ENCODE data around the gene CHST11.
"Not testable (repeated sequence)": the region's sequence is repeated elsewhere in the genome, so short reads cannot be mapped to it uniquely, and the experiment has no call there.

CHST11 gene

DNA sequence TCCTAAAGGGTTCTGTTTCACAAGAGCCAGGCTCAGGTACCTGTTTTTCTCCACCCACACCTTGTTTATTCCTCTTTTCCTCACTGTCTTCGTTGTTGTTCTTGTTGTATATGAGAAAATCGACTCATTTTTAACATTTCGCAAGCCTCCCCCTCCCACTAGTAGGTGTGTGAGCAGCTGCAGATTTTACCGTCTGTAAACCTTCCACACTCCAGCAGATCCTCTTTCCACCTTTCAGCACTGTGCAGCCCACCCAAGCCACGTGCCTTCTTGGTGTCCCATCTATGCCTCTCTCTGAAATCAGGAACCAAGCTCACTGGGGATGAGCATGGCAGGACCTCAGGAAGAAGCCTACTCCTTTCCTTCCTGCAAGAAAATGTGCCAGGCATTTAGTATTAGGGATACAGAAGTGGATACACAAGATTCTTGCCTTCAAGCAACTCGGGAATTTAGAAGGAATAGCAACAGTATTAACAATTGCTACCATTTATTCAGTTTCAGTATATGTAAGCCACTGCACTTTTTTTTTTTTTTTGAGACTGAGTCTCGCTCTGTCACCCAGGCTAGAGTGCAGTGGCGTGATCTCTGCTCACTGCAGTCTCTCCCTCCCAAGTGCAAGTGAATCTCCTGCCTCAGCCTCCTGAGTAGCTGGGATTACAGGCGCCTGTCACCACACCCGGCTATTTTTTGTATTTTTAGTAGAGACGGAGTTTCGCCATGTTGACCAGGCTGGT lies 113.6 kb downstream of the CHST11 start:
- DNase-seq (ENCODE audit: insufficient read length, low spot score) (no peak), FAIRE-seq (no peak)
- TF ChIP-seq POLR2AphosphoS5 (IDR thresholded peaks at IDR 0.05; ENCODE audit: low read depth, low read length) (no peak), SPI1 (IDR thresholded peaks at IDR 0.05; ENCODE audit: low read depth, low read length) (no peak), POU2F2 (IDR thresholded peaks at IDR 0.05; ENCODE audit: low read depth, low read length) (no peak), PAX5 (IDR thresholded peaks at IDR 0.05; ENCODE audit: insufficient read depth, low read length, severe bottlenecking) (no peak), TAF1 (IDR thresholded peaks at IDR 0.05; ENCODE audit: low read depth, low read length) (no peak), POLR2A (IDR thresholded peaks at IDR 0.05; ENCODE audit: low read depth, low read length) (no peak)

GRCh38 chr12:104571328-104571727 lies 114.6 kb downstream of the CHST11 start:
- TF ChIP-seq SPI1 (IDR thresholded peaks at IDR 0.05; ENCODE audit: low read depth, low read length) (peak; percentile 91), POLR2AphosphoS5 (IDR thresholded peaks at IDR 0.05; ENCODE audit: low read depth, low read length) (no peak)
- DNase-seq (ENCODE audit: insufficient read length, low spot score) (no peak), FAIRE-seq (peak; percentile 77)

GRCh38 chr12:104574353-104574752 lies 117.6 kb downstream of the CHST11 start:
- not testable (repeated sequence) for FAIRE-seq; DNase-seq (ENCODE audit: insufficient read length, low spot score)

DNA sequence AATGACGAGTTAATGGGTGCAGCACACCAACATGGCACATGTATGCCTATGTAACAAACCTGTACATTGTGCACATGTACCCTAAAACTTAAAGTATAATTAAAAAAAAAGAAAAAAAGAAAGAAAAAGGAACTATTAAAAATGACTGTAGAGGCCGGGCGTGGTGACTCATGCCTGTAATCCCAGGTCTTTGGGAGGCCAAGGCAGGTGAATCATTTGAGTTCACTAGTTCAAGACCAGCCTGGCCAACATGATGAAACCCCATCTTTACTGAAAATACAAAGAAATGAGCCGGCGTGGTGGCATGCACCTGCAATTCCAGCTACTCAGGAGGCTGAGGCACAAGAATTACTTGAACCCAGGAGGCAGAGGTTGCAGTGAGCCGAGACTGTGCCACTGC lies 118.0 kb downstream of the CHST11 start:
- DNase-seq (ENCODE audit: insufficient read length, low spot score); FAIRE-seq: not testable (repeated sequence)

DNA sequence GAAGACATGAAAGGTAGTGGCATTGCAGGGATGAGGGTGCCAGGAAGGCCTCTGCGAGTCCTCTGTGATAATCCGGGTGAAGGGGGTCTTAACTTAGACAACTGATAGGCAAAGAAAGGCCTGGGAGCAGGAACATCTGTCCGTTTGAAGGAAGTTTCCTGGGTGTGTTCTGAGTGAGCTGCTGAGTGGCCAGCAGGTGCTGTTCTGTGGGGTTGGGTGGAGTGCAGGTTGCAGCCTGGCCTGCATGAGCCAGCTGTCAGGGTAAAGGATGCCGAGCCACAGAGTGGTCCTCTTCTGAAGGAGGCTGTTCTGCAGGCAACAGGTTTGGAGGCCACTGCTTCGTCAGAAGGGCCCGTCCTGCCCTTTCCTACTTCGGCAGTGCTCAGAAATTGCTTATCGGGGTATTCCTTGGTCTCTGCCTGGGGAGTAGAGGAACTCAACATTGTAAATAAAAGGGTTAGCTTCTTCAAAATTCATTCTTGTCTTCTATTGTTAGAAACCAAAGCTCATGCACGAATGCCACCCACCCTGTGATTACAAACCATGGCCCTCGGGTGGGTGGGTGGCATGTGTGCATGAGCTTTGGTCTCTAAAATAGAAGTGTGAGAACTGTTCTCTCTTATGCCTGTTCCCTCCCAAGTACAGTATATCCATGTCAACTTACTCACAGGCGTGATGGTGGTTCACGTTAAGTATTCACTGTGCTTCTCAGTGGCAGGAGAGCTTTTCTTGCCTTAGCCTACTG lies 118.9 kb downstream of the CHST11 start:
- FAIRE-seq: no peak
- no peak for DNase-seq (ENCODE audit: insufficient read length, low spot score)
- TF ChIP-seq POLR2A (IDR thresholded peaks at IDR 0.05; ENCODE audit: low read depth, low read length): no peak
- TF ChIP-seq TAF1 (IDR thresholded peaks at IDR 0.05; ENCODE audit: low read depth, low read length): no peak
- no peak for TF ChIP-seq POLR2AphosphoS5 (IDR thresholded peaks at IDR 0.05; ENCODE audit: low read depth, low read length)
- no peak for TF ChIP-seq POU2F2 (IDR thresholded peaks at IDR 0.05; ENCODE audit: low read depth, low read length)
- no peak for TF ChIP-seq SPI1 (IDR thresholded peaks at IDR 0.05; ENCODE audit: low read depth, low read length)
- TF ChIP-seq PAX5 (IDR thresholded peaks at IDR 0.05; ENCODE audit: insufficient read depth, low read length, severe bottlenecking): no peak

- TF ChIP-seq POU2F2 (IDR thresholded peaks at IDR 0.05; ENCODE audit: low read depth, low read length): no peak
- DNase-seq (ENCODE audit: insufficient read length, low spot score) (no peak), FAIRE-seq (no peak)
Observed at GRCh38 chr12:104576187-104576778, 119.5 kb downstream of the CHST11 start.

GRCh38 chr12:104576980-104577580 lies 120.3 kb downstream of the CHST11 start:
- TF ChIP-seq PAX5 (IDR thresholded peaks at IDR 0.05; ENCODE audit: insufficient read depth, low read length, severe bottlenecking): no peak
- TF ChIP-seq POLR2A (IDR thresholded peaks at IDR 0.05; ENCODE audit: low read depth, low read length): no peak
- TF ChIP-seq SPI1 (IDR thresholded peaks at IDR 0.05; ENCODE audit: low read depth, low read length): no peak
- no peak for TF ChIP-seq POU2F2 (IDR thresholded peaks at IDR 0.05; ENCODE audit: low read depth, low read length)
- no peak for TF ChIP-seq POLR2AphosphoS5 (IDR thresholded peaks at IDR 0.05; ENCODE audit: low read depth, low read length)
- no peak for TF ChIP-seq TAF1 (IDR thresholded peaks at IDR 0.05; ENCODE audit: low read depth, low read length)
- FAIRE-seq (no peak), DNase-seq (ENCODE audit: insufficient read length, low spot score) (no peak)

- no peak for FAIRE-seq
Observed at GRCh38 chr12:104577581-104577981, 120.8 kb downstream of the CHST11 start.

DNA sequence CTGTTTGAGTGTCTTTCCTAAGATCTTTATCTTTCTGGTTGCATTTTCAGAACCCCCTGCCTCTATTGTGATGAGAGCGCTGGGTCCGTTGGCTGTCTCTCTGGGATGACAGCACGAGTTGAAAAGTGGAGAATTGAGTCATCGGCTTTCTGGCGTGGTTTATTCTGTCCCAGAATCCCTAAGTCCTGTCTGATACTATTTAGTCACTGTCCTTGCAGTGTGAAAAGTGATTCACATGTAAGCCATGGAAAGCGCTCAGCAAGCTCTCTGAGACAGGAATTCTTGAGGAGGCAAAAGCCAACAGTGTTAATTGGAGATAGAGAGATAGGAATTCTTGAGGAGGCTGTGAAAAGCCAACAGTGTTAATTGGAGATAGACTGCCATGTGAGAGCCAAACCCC lies 121.7 kb downstream of the CHST11 start:
- FAIRE-seq (no peak), DNase-seq (ENCODE audit: insufficient read length, low spot score) (no peak)

More at GRCh38 chr12:104577581-104577981, 120.8 kb downstream of the CHST11 start:
- no peak for TF ChIP-seq POLR2A (IDR thresholded peaks at IDR 0.05; ENCODE audit: low read depth, low read length)
- TF ChIP-seq PAX5 (IDR thresholded peaks at IDR 0.05; ENCODE audit: insufficient read depth, low read length, severe bottlenecking): no peak
- no peak for TF ChIP-seq POU2F2 (IDR thresholded peaks at IDR 0.05; ENCODE audit: low read depth, low read length)
- TF ChIP-seq POLR2AphosphoS5 (IDR thresholded peaks at IDR 0.05; ENCODE audit: low read depth, low read length): no peak
- DNase-seq (ENCODE audit: insufficient read length, low spot score): no peak

More for the DNA sequence above, 121.7 kb downstream of the CHST11 start:
- TF ChIP-seq POU2F2 (IDR thresholded peaks at IDR 0.05; ENCODE audit: low read depth, low read length) (no peak), POLR2AphosphoS5 (IDR thresholded peaks at IDR 0.05; ENCODE audit: low read depth, low read length) (no peak), PAX5 (IDR thresholded peaks at IDR 0.05; ENCODE audit: insufficient read depth, low read length, severe bottlenecking) (no peak), TAF1 (IDR thresholded peaks at IDR 0.05; ENCODE audit: low read depth, low read length) (no peak), POLR2A (IDR thresholded peaks at IDR 0.05; ENCODE audit: low read depth, low read length) (no peak), SPI1 (IDR thresholded peaks at IDR 0.05; ENCODE audit: low read depth, low read length) (no peak)
